HG03097 (cell line): Measurements from ENCODE around the gene CARD19.
"Not testable (repeated sequence)": the region's sequence is repeated elsewhere in the genome, so short reads cannot be mapped to it uniquely, and the experiment has no call there.

ENCODE experiments used
- ATAC-seq: cut with Tn5 transposase; IDR thresholded peaks from one replicate; pipeline ENCODE4 v1.9.1; 2021; ENCODE audit not compliant: unreplicated experiment, low FRiP score

CARD19 gene

DNA sequence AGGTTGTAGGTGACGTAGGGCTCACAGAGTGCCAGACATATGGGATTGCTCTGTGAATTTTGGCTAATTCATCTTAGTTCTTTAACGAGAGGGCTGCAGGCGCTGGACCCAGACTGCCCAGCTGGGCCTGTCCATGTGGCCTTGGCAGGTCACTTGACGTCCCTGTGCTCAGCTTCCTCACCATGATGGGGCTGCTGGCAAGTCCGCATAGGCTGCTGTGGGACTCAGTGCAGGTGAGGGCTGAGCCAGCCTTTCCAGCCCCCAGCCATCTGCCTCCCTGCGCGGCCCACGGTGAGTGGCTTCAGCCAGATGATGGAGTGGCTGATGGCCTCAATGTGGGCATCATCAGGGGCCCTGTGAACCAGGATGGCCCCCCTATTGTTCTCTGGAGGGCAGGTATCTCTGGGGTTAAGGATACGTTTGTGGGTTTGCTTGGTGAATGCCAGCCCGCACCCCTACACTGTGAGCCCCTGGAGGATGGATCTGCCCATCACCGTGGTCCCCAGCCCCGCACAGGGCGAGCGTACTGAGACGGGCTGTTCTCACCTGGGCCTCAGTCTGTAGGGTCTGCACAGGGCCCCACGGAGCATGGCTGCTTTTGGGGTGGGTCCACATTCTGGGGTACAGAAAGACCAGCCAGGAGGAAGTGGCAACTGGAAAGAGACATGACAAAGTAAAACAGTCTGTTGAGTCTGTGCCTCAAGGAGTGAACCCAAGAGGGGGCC lies 3.7 kb downstream of the CARD19 start:
- no peak for ATAC-seq

GRCh38 chr9:93100276-93100636 lies 4.2 kb downstream of the CARD19 start:
- ATAC-seq = no peak

- ATAC-seq = not testable (repeated sequence)
Measured at GRCh38 chr9:93101086-93101485, 5.1 kb downstream of the CARD19 start.

GRCh38 chr9:93105620-93106019 lies 9.6 kb downstream of the CARD19 start:
- ATAC-seq = no peak

- ATAC-seq = no peak
Measured at GRCh38 chr9:93107151-93107824, 11.3 kb downstream of the CARD19 start.

GRCh38 chr9:93107825-93108161 lies 11.8 kb downstream of the CARD19 start:
- ATAC-seq = no peak

- no peak for ATAC-seq
Measured at GRCh38 chr9:93108291-93109041, 12.4 kb downstream of the CARD19 start.

DNA sequence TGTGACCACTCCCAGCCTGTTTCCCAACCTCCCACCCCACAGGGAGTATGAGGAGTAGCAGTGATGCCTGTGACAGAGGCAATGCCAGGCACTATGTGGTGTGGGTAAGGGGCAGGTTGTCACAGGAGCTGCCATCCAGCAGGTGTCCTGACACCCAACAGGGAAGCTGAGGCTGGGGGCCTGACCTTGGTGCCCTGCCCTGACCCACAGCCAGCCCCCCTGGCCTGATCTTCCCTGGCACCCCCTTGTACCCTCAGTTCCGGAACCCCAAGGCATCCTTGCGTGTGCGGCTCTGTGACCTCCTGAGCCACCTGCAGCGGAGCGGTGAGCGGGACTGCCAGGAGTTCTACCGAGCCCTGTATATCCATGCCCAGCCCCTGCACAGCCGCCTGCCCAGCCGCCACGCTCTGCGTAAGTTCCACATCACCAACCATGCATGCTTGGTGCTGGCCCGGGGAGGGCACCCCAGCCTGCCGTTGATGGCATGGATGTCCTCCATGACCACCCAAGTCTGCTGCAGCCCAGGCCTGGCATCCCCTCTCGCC lies 14.4 kb downstream of the CARD19 start:
- no peak for ATAC-seq

DNA sequence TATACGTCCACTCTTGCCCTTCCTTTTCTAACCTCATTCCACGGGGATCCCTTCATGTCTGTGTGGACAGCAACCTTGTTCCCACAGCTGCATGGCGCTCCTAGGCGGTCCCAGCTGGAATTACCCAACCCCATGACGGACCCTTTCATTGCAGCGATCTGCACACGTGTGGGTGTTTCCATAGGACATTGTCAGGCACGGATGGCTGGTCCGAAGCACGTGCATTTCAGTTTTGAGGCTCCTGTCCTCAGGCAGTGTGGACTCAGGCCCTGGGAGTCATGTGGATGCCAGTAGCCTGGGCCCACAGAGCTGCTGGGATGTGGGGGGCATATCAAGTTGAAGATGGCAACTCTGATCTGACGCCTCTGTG lies 15.0 kb downstream of the CARD19 start:
- ATAC-seq = no peak

GRCh38 chr9:93111371-93112115 lies 15.5 kb downstream of the CARD19 start:
- ATAC-seq = no peak

DNA sequence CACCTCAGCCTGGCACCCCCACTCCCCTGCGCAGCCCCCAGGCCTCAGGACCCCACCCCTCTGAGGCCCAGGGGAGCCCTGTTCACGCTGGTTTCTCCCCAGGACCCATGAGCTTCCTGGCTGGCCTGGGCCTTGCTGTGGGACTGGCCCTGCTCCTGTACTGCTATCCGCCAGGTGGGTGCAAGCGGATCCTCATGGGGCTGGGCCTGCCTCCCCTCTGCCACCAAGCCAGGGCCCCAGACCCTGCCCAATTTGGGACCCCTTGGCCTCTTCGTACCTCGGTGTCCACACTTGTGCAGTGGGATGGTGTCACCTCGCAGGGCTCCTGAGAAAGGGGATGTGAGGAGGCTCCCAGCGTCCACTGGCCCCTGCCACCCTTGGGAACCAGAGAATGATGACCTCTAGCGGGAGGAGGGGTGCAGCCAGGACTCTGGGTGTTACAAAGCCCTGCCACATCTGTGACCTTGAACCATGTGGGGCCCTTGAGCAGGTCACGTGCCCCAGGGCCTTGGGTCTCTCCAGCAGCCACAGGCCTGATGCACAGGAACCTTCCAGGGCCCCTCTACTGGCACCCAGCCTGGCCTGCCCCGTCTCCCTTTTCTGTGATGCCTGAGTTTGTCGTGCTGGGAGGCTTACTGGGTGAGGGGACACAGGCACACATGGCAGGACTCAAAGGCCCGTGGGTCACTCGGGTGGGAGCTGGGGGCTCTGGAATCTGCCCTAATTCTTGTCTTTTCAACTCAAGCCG lies 16.3 kb downstream of the CARD19 start:
- no peak for ATAC-seq

GRCh38 chr9:93112864-93113389 lies 16.9 kb downstream of the CARD19 start:
- no peak for ATAC-seq

- no peak for ATAC-seq
Measured at GRCh38 chr9:93114169-93114983, 18.4 kb downstream of the CARD19 start.

DNA sequence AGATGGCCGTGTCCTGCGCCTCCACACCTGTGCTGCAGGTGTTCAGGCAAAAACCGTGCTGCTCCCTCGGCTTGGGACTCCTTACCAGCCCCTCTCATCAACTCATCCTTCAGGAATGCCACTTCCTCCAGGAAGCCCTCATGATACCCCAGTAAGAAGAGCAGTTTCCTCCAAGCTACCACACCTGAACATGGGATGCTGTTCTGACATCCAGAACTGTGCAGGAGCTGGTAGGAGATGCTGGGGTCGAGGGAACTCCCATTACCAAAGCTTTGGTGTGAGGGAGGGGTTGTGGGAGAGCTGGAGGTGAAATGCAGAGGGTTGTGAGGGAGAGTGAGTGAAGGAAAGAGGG lies 18.9 kb downstream of the CARD19 start:
- no peak for ATAC-seq

DNA sequence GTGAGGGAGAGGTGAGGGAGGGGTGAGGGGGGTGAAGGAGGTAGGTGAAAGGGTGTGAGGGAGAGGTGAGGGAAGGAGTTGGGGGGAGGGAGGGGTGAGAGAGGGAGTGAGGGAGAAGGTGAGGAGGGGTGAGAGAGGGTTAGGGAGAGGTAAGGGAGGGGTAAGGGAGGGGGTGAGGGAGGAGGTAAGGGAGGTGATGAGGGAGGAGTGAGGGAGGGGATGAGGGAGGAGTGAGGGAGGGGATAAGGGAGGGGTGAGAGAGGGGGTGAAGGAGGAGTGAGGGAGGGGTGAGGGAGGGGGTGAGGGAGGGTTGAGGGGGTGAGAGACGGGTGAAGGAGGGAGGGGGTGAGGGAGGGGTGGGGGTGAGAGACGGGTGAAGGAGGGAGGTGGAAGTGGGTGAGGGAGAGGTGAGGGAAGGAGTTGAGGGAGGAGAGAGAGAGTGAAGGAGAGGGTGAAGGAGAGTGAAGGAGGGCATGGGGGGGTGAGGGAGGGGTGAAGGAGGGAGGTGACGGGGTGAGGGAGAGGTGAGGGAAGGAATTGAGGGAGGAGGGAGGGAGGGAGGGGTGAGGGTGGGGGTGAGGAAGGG lies 19.6 kb downstream of the CARD19 start:
- ATAC-seq = no peak

DNA sequence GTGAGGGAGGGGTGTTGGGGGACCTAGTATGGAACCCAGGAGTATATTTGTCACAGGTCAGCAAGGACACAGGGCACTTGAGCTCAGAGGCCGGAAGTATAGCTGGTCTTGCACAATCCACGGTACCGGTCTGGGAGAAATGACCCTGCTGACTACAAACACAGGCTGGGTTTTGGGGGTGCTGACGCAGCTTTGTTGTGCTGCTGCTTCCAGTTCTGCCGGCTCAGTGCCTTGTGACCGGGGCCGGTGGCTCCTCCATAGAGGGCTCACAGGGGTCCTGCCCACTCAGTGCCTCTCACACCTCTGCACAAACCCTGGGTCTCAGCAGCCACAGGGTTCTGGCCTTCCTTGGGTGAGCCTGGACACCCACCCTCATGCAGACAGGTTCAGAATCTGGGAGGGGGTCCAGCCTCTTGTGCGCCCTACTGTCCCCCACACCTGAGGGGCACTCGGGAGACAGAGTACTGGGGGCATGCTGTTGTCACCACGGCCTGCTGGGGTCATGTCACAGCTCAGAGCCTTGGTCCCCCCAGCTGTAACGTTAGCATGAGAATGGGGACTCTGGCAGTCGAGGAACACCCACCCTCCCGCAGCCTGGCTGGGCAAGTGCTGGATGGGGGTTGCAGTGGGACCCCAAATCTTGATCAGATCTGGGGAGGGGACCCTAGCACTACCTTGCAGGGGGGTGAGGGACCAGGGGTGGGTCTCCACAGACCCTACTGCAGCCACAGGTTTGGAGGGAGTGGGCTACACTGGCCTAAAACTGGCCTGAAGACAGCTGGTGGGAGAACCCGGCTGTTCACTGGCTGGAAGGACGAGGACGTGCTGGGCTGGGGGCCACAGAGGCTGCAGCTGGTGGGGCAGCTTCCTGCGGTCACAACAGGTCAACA lies 20.3 kb downstream of the CARD19 start:
- ATAC-seq = no peak

DNA sequence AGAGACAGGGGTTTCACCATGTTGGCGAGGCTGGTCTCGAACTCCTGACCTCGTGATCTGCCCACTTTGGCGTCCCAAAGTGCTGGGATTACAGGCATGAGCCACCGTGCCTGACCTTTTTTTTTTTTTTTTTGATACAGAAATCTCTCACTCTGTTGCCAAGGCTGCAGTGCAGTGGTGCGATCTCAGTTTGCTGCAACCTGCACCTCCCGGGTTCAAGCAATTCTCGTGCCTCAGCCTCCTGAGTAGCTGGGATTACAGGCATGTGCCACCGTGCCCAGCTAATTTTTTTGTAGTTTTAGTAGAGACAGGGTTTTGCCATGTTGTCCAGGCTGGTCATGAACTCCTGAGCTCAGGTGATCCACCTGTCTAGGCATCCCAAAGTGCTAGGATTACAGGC lies 21.5 kb downstream of the CARD19 start:
- ATAC-seq = not testable (repeated sequence)
